ENCODE data around the gene MED13L.

GRCh38 chr12:116144384-116144783 is 133.1 kb downstream of the MED13L start:
- TF ChIP-seq CTCF (conservative IDR thresholded peaks at IDR 0.05 in 1 of 2, IDR thresholded peaks at IDR 0.05 in 1 of 2; ENCODE audit: extremely low read depth in 1 of 2, insufficient read depth in 1 of 2, low read depth in 1 of 2, low read length in 2 of 2) (no peak), EZH2 (IDR thresholded peaks at IDR 0.05; ENCODE audit: borderline replicate concordance, low read length) (no peak)
